Stimulated activated naive CD4-positive, alpha-beta T cell treated with Interleukin-2 at 50 U/mL for 16 hours (primary cell): ENCODE results near the gene ASB12.
"Not testable (repeated sequence)": the region's sequence is repeated elsewhere in the genome, so short reads cannot be mapped to it uniquely, and the experiment has no call there.

Experiments used
- DNase-seq: peaks from one replicate; lab custom pipeline; 2025; lab: John Stamatoyannopoulos, UW

The ASB12 gene

GRCh38 chrX:64230123-64230970 is at the start of gene ASB12:
Gene ASB12, minus strand, starts transcription at chrX:64230607. Its CDS starts 4,957 bp downstream, at chrX:64225650.
- no peak for DNase-seq

- no peak for DNase-seq
Observed at GRCh38 chrX:64265265-64265664, 34.9 kb upstream of the ASB12 start.

GRCh38 chrX:64229154-64229553 is 1.3 kb downstream of the ASB12 start:
- no peak for DNase-seq

GRCh38 chrX:64218023-64218422 is 12.4 kb downstream of the ASB12 start:
- DNase-seq, result no peak

- DNase-seq, result not testable (repeated sequence)
Observed at GRCh38 chrX:64213989-64214388, 16.4 kb downstream of the ASB12 start.

- no peak for DNase-seq
Observed at GRCh38 chrX:64206556-64207162, 23.7 kb downstream of the ASB12 start.

GRCh38 chrX:64205735-64206501 is 24.5 kb downstream of the ASB12 start:
- DNase-seq, result peak; percentile 82

GRCh38 chrX:64205441-64205734 is 25.0 kb downstream of the ASB12 start, which contains the start of gene AMER1:
Gene AMER1, minus strand, starts transcription at chrX:64205708. Its CDS starts 12,422 bp downstream, at chrX:64193286.
- peak; percentile 49 for DNase-seq

- no peak for DNase-seq
Observed at GRCh38 chrX:64204701-64205440, 25.5 kb downstream of the ASB12 start.

GRCh38 chrX:64204252-64204651 is 26.2 kb downstream of the ASB12 start:
- no peak for DNase-seq

GRCh38 chrX:64202808-64203325 is 27.5 kb downstream of the ASB12 start:
- no peak for DNase-seq

- no peak for DNase-seq
Observed at GRCh38 chrX:64198036-64198435, 32.4 kb downstream of the ASB12 start.

- no peak for DNase-seq
Observed at GRCh38 chrX:64196606-64197005, 33.8 kb downstream of the ASB12 start.

GRCh38 chrX:64195862-64196261 is 34.5 kb downstream of the ASB12 start:
- DNase-seq, result no peak

GRCh38 chrX:64192673-64193072 is 37.7 kb downstream of the ASB12 start:
- no peak for DNase-seq

GRCh38 chrX:64192040-64192439 is 38.4 kb downstream of the ASB12 start:
- DNase-seq, result no peak

GRCh38 chrX:64191281-64192010 is 39.0 kb downstream of the ASB12 start:
- DNase-seq, result no peak

- DNase-seq, result no peak
Observed at GRCh38 chrX:64190136-64190740, 40.2 kb downstream of the ASB12 start.

GRCh38 chrX:64188901-64189300 is 41.5 kb downstream of the ASB12 start:
- DNase-seq, result no peak

- no peak for DNase-seq
Observed at GRCh38 chrX:64187762-64188150, 42.7 kb downstream of the ASB12 start.
